GM19351 (cell line): ENCODE results near the gene SEMA5B.
A peak's percentile ranks its signal among the peaks of the same experiment; 100 is the strongest.

Experiments used
- ATAC-seq: cut with Tn5 transposase; IDR thresholded peaks from one replicate; pipeline ENCODE4 v1.9.1; 2021; ENCODE audit warnings: mild to moderate bottlenecking, moderate library complexity; ENCODE audit not compliant: unreplicated experiment

The SEMA5B gene

GRCh38 chr3:122927726-122928125 lies 99.8 kb downstream of the SEMA5B start:
- ATAC-seq = no peak

GRCh38 chr3:122926811-122927210 lies 100.8 kb downstream of the SEMA5B start:
- no peak for ATAC-seq

GRCh38 chr3:122926322-122926721 lies 101.2 kb downstream of the SEMA5B start:
- no peak for ATAC-seq

GRCh38 chr3:122925756-122926155 lies 101.8 kb downstream of the SEMA5B start:
- no peak for ATAC-seq

- ATAC-seq = no peak
Measured at GRCh38 chr3:122924056-122924455, 103.5 kb downstream of the SEMA5B start.

- ATAC-seq = no peak
Measured at GRCh38 chr3:122923611-122924010, 104.0 kb downstream of the SEMA5B start.

GRCh38 chr3:122921791-122922651 lies 105.5 kb downstream of the SEMA5B start:
- no peak for ATAC-seq

GRCh38 chr3:122920986-122921385 lies 106.6 kb downstream of the SEMA5B start:
- no peak for ATAC-seq

GRCh38 chr3:122919291-122919610 lies 108.3 kb downstream of the SEMA5B start:
- no peak for ATAC-seq

GRCh38 chr3:122918576-122919290 lies 108.8 kb downstream of the SEMA5B start:
- no peak for ATAC-seq

GRCh38 chr3:122917412-122917811 lies 110.2 kb downstream of the SEMA5B start:
- no peak for ATAC-seq

GRCh38 chr3:122916580-122916979 lies 111.0 kb downstream of the SEMA5B start:
- ATAC-seq = peak; percentile 80

- ATAC-seq = no peak
Measured at GRCh38 chr3:122916084-122916483, 111.5 kb downstream of the SEMA5B start.

- no peak for ATAC-seq
Measured at GRCh38 chr3:122915300-122916055, 112.1 kb downstream of the SEMA5B start.

GRCh38 chr3:122913539-122914100 lies 113.9 kb downstream of the SEMA5B start:
- ATAC-seq = no peak

GRCh38 chr3:122912772-122913538 lies 114.6 kb downstream of the SEMA5B start:
- ATAC-seq = no peak

GRCh38 chr3:122911901-122912300 lies 115.7 kb downstream of the SEMA5B start:
- ATAC-seq = no peak

GRCh38 chr3:122908251-122908650 lies 119.3 kb downstream of the SEMA5B start:
- ATAC-seq = no peak

GRCh38 chr3:122907471-122907870 lies 120.1 kb downstream of the SEMA5B start:
- no peak for ATAC-seq

- no peak for ATAC-seq
Measured at GRCh38 chr3:122903171-122903570, 124.4 kb downstream of the SEMA5B start.
